HL-60 (cell line): ENCODE data around the gene SPTB.

Experiments used
- GABPA ChIP-seq: IDR thresholded peaks from 2 replicates; pipeline ENCODE4 v1.6.1; 2012; ENCODE audit warnings: low read depth
- POLR2AphosphoS5 ChIP-seq: IDR thresholded peaks from 2 replicates; pipeline ENCODE4 v1.6.1; 2012; ENCODE audit warnings: low read depth
- SPI1 ChIP-seq: IDR thresholded peaks from 2 replicates; pipeline ENCODE4 v1.6.1; 2012; ENCODE audit warnings: low read depth, mild to moderate bottlenecking, borderline replicate concordance
- TF ChIP-seq, protein P1 (sequence below): IDR thresholded peaks from one replicate; pipeline ENCODE4 v1.5.1; 2011; ENCODE audit warnings: low read length, control low read depth, inconsistent platforms; ENCODE audit not compliant: insufficient read depth
- TF ChIP-seq, protein P2 (sequence below): IDR thresholded peaks from 2 replicates; pipeline ENCODE4 v1.6.1; 2012; ENCODE audit warnings: low read depth; ENCODE audit not compliant: insufficient replicate concordance

DNA sequence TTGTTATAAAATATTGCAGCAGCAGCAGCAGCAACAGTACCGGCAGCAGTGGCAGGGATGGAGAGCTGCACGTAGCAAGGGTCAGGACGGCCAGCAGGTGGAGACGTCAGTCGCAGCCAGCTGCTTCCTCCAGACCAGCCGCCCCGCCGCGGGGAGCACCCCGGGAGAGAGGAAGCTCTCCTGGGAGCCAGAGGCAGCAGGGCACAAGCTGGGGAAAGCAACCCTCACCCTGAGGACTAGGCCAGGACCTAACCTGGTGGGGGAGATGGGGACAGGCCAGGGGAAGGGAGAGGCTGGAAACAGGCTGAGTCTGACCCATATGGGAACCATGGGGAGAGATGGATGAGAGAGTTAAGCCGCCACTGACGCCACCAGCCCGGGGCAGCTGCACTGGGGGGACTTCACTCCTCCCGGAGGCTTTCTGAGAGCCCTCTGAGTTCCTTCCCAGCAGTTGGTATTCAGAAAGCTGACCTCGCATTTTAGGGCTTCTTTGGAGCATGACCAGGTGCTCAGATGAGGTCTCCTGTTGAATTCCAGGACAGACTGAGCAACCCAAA lies 56.3 kb downstream of the SPTB start:
- TF ChIP-seq, protein P1, sequence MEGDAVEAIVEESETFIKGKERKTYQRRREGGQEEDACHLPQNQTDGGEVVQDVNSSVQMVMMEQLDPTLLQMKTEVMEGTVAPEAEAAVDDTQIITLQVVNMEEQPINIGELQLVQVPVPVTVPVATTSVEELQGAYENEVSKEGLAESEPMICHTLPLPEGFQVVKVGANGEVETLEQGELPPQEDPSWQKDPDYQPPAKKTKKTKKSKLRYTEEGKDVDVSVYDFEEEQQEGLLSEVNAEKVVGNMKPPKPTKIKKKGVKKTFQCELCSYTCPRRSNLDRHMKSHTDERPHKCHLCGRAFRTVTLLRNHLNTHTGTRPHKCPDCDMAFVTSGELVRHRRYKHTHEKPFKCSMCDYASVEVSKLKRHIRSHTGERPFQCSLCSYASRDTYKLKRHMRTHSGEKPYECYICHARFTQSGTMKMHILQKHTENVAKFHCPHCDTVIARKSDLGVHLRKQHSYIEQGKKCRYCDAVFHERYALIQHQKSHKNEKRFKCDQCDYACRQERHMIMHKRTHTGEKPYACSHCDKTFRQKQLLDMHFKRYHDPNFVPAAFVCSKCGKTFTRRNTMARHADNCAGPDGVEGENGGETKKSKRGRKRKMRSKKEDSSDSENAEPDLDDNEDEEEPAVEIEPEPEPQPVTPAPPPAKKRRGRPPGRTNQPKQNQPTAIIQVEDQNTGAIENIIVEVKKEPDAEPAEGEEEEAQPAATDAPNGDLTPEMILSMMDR, result peak; percentile 23
- TF ChIP-seq SPI1 (no peak), POLR2AphosphoS5 (no peak), GABPA (no peak)
- TF ChIP-seq, protein P2, sequence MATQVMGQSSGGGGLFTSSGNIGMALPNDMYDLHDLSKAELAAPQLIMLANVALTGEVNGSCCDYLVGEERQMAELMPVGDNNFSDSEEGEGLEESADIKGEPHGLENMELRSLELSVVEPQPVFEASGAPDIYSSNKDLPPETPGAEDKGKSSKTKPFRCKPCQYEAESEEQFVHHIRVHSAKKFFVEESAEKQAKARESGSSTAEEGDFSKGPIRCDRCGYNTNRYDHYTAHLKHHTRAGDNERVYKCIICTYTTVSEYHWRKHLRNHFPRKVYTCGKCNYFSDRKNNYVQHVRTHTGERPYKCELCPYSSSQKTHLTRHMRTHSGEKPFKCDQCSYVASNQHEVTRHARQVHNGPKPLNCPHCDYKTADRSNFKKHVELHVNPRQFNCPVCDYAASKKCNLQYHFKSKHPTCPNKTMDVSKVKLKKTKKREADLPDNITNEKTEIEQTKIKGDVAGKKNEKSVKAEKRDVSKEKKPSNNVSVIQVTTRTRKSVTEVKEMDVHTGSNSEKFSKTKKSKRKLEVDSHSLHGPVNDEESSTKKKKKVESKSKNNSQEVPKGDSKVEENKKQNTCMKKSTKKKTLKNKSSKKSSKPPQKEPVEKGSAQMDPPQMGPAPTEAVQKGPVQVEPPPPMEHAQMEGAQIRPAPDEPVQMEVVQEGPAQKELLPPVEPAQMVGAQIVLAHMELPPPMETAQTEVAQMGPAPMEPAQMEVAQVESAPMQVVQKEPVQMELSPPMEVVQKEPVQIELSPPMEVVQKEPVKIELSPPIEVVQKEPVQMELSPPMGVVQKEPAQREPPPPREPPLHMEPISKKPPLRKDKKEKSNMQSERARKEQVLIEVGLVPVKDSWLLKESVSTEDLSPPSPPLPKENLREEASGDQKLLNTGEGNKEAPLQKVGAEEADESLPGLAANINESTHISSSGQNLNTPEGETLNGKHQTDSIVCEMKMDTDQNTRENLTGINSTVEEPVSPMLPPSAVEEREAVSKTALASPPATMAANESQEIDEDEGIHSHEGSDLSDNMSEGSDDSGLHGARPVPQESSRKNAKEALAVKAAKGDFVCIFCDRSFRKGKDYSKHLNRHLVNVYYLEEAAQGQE, result no peak
